Keratinocyte (primary cell): ENCODE results near the gene CAPN2. TPM values are rescaled to one million over a fixed set of nuclear protein-coding genes. Genes with fewer than 3 reads are reported as not detected.

Experiments
- DNase-seq: peaks from one replicate; pipeline ENCODE4 v3.0.0-alpha.2; 2011; ENCODE audit warnings: low read depth, missing footprints, low spot score
- FAIRE-seq: peaks from 2 replicates; lab custom pipeline; 2011; peaks lifted over from hg19 to GRCh38; lab: Jason Lieb, UNC
- H2AFZ ChIP-seq: 2 replicates; pipeline ENCODE4 v1.6.0; 2012; ENCODE audit warnings: low read length, control low read depth, inconsistent platforms; ENCODE audit not compliant: control insufficient read depth
- H3K27ac ChIP-seq: 2 replicates; pipeline ENCODE4 v1.5.1; 2011; ENCODE audit warnings: low read length; ENCODE audit not compliant: control insufficient read depth, insufficient read depth
- H3K27me3 ChIP-seq: 3 replicates; pipeline ENCODE4 v1.6.0; 2011; ENCODE audit warnings: low read length; ENCODE audit not compliant: control insufficient read depth, insufficient read depth; ENCODE audit errors: extremely low read depth
- H3K36me3 ChIP-seq, 2 experiments: 2 replicates in 1 of 2; 3 replicates in 1 of 2; pipeline ENCODE4 v1.5.1; 2011; ENCODE audit warnings: low read length in 2 of 2, mild to moderate bottlenecking in 1 of 2; ENCODE audit not compliant: control insufficient read depth in 2 of 2, insufficient read depth in 2 of 2; ENCODE audit errors: extremely low read depth in 1 of 2
- H3K4me1 ChIP-seq: 3 replicates; pipeline ENCODE4 v1.5.1; 2011; ENCODE audit warnings: low read length; ENCODE audit not compliant: control insufficient read depth, insufficient read depth; ENCODE audit errors: extremely low read depth
- H3K4me2 ChIP-seq: 3 replicates; pipeline ENCODE4 v1.6.0; 2011; ENCODE audit warnings: low read depth, low read length; ENCODE audit not compliant: control insufficient read depth, insufficient read depth; ENCODE audit errors: extremely low read depth
- H3K4me3 ChIP-seq, 3 experiments: fragments of 200-600 bp in 1 of 3; sonication (generic) in 1 of 3; 2 replicates in 2 of 3; 3 replicates in 1 of 3; pipeline ENCODE4 v1.5.1; 2011 to 2016; ENCODE audit warnings: low read length in 3 of 3, mild to moderate bottlenecking in 3 of 3, control low read depth in 2 of 3, inconsistent platforms in 1 of 3, low read depth in 1 of 3, mixed read lengths in 1 of 3, mixed run types in 1 of 3, moderate library complexity in 1 of 3; ENCODE audit not compliant: control insufficient read depth in 2 of 3, insufficient read depth in 2 of 3; ENCODE audit errors: extremely low read depth in 1 of 3
- H3K79me2 ChIP-seq: 2 replicates; pipeline ENCODE4 v1.6.0; 2012; ENCODE audit warnings: low read length; ENCODE audit not compliant: control insufficient read depth, insufficient read depth
- H3K9ac ChIP-seq: 3 replicates; pipeline ENCODE4 v1.6.0; 2011; ENCODE audit warnings: low read length; ENCODE audit not compliant: control insufficient read depth, insufficient read depth; ENCODE audit errors: extremely low read depth
- H3K9me1 ChIP-seq: 3 replicates; pipeline ENCODE4 v1.6.0; 2011; ENCODE audit warnings: low read length; ENCODE audit not compliant: control insufficient read depth, insufficient read depth; ENCODE audit errors: extremely low read depth
- H3K9me3 ChIP-seq: 2 replicates; pipeline ENCODE4 v1.5.1; 2012; ENCODE audit warnings: low read depth, low read length; ENCODE audit not compliant: control insufficient read depth
- H4K20me1 ChIP-seq: 3 replicates; pipeline ENCODE4 v1.6.0; 2011; ENCODE audit warnings: low read length; ENCODE audit not compliant: control insufficient read depth, insufficient read depth; ENCODE audit errors: extremely low read depth
- CTCF ChIP-seq, 3 experiments: IDR thresholded peaks in 1 of 3; conservative IDR thresholded peaks in 1 of 3; optimal IDR thresholded peaks in 1 of 3; 2 replicates in 2 of 3; 3 replicates in 1 of 3; pipeline versions ENCODE3 to v1.5.1; 2011; ENCODE audit warnings: low read length in 3 of 3, mild to moderate bottlenecking in 3 of 3, moderate library complexity in 2 of 3, control low read depth in 1 of 3, inconsistent platforms in 1 of 3; ENCODE audit not compliant: insufficient read depth in 2 of 3; ENCODE audit errors: extremely low read depth in 1 of 3
- EZH2 ChIP-seq: IDR thresholded peaks from one replicate; pipeline ENCODE4 v1.6.1; 2012; ENCODE audit warnings: inconsistent platforms, mild to moderate bottlenecking, low read length, moderate library complexity
- dilution Hi-C: fragments of 300-500 bp; cut with MboI; formaldehyde crosslinking; loops from one replicate; pipeline ENCODE4 v1.7.0; 2020; ENCODE audit warnings: low sequenced_read_pairs; ENCODE audit not compliant: extremely low pct_ligation_motif_present
- polyA plus RNA-seq, 5 experiments: library from polyadenylated mRNA; depleted of rRNA in 3 of 5; stranded (reverse) in 3 of 5; stranded (forward) in 1 of 5; unstranded in 1 of 5; fragments of >200 nt; gene quantifications; 1 replicate in 1 of 5; 2 replicates in 3 of 5; 3 replicates in 1 of 5; pipeline versions ENCODE4 v1.2.1 to v1.2.3, GENCODE V29; 2011 to 2012; ENCODE audit warnings: missing spikeins in 2 of 5, low read depth in 1 of 5, low replicate concordance in 1 of 5

CAPN2 gene
- polyA plus RNA-seq, 1 donor (not counting 4 experiments of a cell fraction or from before 2014, with no cell fraction given), result 366 TPM

GRCh38 chr1:223765719-223766340, 53.5 kb downstream of the CAPN2 start:
- DNase-seq, result no peak
- no peak for TF ChIP-seq EZH2
- TF ChIP-seq CTCF (optimal IDR thresholded peaks at IDR 0.05 in 1 of 3, IDR thresholded peaks at IDR 0.05 in 1 of 3, conservative IDR thresholded peaks at IDR 0.05 in 1 of 3; ENCODE audit: extremely low read depth in 1 of 3, insufficient read depth in 2 of 3, low read length in 3 of 3), result no peak
- Histone ChIP-seq H3K27ac (no peak overlapping the region), H3K9me3 (no peaks in the 10 kb centered on the region), H2AFZ (no peak overlapping the region), H3K4me3 (no peak overlapping the region), H3K9ac (no peak overlapping the region), H3K4me1 (peaks cover 14% of the 10 kb centered on the region), H3K36me3 (peaks cover 54 to 57% of the 10 kb centered on the region in 2 experiments), H3K9me1 (no peaks in the 10 kb centered on the region), H3K79me2 (peaks cover 15% of the 10 kb centered on the region), H3K27me3 (no peaks in the 10 kb centered on the region), H3K4me2 (no peak overlapping the region), H4K20me1 (no peaks in the 10 kb centered on the region)
- no peak for FAIRE-seq
- dilution Hi-C loops, result no loop called here

DNA sequence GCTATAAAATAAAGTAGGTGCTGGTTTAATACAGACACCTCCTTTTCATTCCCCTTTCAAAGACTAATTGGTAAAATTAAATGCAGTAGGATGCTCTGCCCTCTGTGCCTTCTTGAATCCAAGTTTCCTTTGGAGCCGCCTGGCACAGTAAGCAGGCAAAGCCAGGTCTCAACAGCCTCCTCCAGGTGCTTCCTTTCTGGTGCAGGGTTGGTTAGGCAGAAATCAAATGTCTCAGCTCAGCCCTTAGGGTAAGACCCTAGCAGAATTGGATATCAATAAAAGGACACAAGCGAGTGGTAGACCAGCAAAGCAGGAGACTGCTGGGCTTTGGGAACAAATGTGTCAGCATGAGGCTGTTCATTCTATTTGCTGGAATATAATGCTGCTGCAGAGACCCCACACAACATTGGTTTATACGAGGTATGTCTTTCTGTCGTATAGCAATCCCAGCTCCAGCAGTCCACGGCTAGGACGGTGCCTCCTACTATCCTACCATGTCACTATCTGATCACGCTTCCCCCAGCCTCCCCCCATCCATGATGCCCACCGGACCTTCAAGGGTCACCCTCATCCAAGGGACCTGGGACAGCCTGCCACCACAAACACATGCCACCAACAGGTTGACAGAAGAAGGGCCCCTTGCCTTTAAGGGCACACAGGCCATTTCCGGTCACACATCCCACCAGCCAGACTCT, 58.4 kb downstream of the CAPN2 start:
- Histone ChIP-seq H3K27me3 (no peaks in the 10 kb centered on the region), H2AFZ (no peak overlapping the region), H3K36me3 (peaks cover 32 to 50% of the 10 kb centered on the region in 2 experiments), H3K4me1 (peaks cover 55% of the 10 kb centered on the region), H3K79me2 (peaks cover 6% of the 10 kb centered on the region), H3K4me2 (peak overlapping the region; percentile 57), H3K9ac (peak overlapping the region; percentile 45), H4K20me1 (no peaks in the 10 kb centered on the region), H3K9me1 (no peaks in the 10 kb centered on the region), H3K4me3 (no peak overlapping the region), H3K27ac (peak overlapping the region; percentile 81), H3K9me3 (no peaks in the 10 kb centered on the region)
- DNase-seq (no peak), FAIRE-seq (no peak)
- TF ChIP-seq EZH2 (no peak), CTCF (optimal IDR thresholded peaks at IDR 0.05 in 1 of 3, IDR thresholded peaks at IDR 0.05 in 1 of 3, conservative IDR thresholded peaks at IDR 0.05 in 1 of 3; ENCODE audit: extremely low read depth in 1 of 3, insufficient read depth in 2 of 3, low read length in 3 of 3) (no peak)
- dilution Hi-C loops, result no loop called here
